Measurements from ENCODE around the gene FAIM2. TPM values are rescaled to one million over a fixed set of nuclear protein-coding genes. Genes with fewer than 3 reads are reported as not detected.

The FAIM2 gene
- total and polyA plus RNA-seq, 7 donors = 1.2 to 12.8 (median 6.1) TPM; not detected in 1

DNA sequence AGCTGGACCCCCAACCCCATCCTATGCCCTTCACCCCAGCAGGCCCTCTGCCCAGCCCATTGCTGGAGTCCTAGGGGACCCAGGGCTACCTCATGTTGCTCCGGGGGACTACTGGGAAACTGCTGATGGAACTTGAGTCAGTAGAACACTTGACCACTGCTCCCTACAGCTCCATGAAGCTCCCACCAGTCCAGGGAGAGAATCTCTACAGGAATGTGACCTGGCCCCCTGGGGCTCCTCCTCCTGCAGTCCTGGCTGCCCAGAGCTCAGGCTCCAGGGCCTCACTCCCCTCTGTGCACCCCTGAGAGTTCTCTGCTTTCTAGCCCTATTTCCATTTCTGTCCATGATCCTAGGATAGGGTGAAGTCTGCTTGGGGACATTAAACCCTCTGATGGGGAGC, 36.0 kb upstream of the FAIM2 start:
- TF ChIP-seq POLR2A (IDR thresholded peaks at IDR 0.05) = no peak
- TF ChIP-seq, protein P1, sequence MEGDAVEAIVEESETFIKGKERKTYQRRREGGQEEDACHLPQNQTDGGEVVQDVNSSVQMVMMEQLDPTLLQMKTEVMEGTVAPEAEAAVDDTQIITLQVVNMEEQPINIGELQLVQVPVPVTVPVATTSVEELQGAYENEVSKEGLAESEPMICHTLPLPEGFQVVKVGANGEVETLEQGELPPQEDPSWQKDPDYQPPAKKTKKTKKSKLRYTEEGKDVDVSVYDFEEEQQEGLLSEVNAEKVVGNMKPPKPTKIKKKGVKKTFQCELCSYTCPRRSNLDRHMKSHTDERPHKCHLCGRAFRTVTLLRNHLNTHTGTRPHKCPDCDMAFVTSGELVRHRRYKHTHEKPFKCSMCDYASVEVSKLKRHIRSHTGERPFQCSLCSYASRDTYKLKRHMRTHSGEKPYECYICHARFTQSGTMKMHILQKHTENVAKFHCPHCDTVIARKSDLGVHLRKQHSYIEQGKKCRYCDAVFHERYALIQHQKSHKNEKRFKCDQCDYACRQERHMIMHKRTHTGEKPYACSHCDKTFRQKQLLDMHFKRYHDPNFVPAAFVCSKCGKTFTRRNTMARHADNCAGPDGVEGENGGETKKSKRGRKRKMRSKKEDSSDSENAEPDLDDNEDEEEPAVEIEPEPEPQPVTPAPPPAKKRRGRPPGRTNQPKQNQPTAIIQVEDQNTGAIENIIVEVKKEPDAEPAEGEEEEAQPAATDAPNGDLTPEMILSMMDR (IDR thresholded peaks at IDR 0.05) = no peak
- no peak for TF ChIP-seq EP300 (IDR thresholded peaks at IDR 0.05)
- TF ChIP-seq POLR2AphosphoS5 (IDR thresholded peaks at IDR 0.05) = no peak
- WGBS, 2 donors = 98 to 100% methylated on average over 1 of the region's 1 CpG
- Histone ChIP-seq H3K4me1 (no peaks in the 10 kb centered on the region), H3K4me3 (no peak overlapping the region), H3K36me3 (no peaks in the 10 kb centered on the region), H3K27ac (no peak overlapping the region), H3K27me3 (no peaks in the 10 kb centered on the region), H3K9me3 (no peaks in the 10 kb centered on the region)
- no peak for DNase-seq
- intact Hi-C loops (cut with DNase I) = no loop called here

DNA sequence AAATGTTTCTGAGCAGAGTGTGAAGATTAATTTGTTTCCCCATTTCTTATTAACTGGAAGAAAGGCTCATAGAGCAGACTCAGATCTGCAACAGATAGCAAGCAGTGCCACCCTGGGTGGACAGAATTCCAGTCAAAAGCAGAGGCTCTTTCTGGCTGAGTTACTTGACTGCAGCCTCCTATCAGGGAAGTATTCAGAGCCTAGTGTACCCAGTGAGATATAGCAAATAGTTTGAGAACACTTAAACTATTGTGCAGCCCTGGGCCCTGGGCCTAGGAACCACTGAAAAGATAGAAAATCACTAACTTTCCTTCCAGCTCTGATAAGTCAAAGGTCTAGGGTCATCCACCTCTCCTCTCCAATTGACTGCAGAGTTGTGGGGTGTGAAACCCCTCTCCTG, 35.6 kb upstream of the FAIM2 start:
- H3K27me3 ChIP-seq = no peaks in the 10 kb centered on the region
- no peaks in the 10 kb centered on the region for H3K9me3 ChIP-seq
- TF ChIP-seq POLR2A (IDR thresholded peaks at IDR 0.05) = no peak
- no peak for TF ChIP-seq EP300 (IDR thresholded peaks at IDR 0.05)
- TF ChIP-seq POLR2AphosphoS5 (IDR thresholded peaks at IDR 0.05) = no peak
- TF ChIP-seq, protein P1 (IDR thresholded peaks at IDR 0.05) = no peak
- intact Hi-C loops (cut with DNase I) = no loop called here
- H3K4me1 ChIP-seq = no peaks in the 10 kb centered on the region
- DNase-seq = no peak
- H3K36me3 ChIP-seq = no peaks in the 10 kb centered on the region
- no peak overlapping the region for H3K4me3 ChIP-seq
- no peak overlapping the region for H3K27ac ChIP-seq

DNA sequence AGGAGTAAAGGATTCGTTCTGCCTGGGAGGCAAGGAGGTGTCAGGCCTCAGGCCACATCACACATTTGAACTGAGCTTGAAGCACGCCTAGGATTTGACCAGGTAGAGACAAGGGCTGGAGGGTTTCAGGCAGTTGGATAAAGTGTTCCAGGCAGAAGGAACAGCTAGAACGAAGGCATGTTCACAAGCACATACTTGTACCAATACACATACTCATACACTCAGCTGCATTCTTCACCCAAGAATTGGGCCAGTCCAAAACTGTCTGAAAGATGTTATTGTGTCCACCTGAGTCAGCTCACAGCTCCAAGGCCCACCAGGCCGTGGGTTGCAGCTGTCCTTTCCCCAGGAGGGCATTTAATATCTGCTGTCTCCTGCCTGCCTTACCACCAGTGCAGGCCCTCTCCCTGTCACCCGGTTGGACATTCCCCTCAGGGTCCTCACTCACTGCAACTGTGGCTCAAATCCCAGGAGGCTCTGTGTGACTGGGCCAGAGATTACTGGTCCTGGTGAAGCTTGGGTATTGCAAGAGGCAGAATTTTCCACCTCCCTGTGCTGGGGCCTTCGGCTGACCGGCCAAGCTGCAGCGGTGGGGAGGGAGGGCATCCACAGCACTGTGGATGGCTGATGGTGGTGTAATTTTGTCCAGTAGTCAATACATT, 34.1 kb upstream of the FAIM2 start:
- intact Hi-C loops (cut with DNase I) = no loop called here
- no peak overlapping the region for H3K27ac ChIP-seq
- no peaks in the 10 kb centered on the region for H3K4me1 ChIP-seq
- no peak for DNase-seq
- no peaks in the 10 kb centered on the region for H3K36me3 ChIP-seq
- H3K9me3 ChIP-seq = no peaks in the 10 kb centered on the region
- no peak overlapping the region for H3K4me3 ChIP-seq
- H3K27me3 ChIP-seq = no peaks in the 10 kb centered on the region
- WGBS, 2 donors = 83% methylated on average over 8 of the region's 8 CpGs
- TF ChIP-seq POLR2A (IDR thresholded peaks at IDR 0.05) (no peak), EP300 (IDR thresholded peaks at IDR 0.05) (no peak), POLR2AphosphoS5 (IDR thresholded peaks at IDR 0.05) (no peak)
- TF ChIP-seq, protein P1 (IDR thresholded peaks at IDR 0.05) = no peak

DNA sequence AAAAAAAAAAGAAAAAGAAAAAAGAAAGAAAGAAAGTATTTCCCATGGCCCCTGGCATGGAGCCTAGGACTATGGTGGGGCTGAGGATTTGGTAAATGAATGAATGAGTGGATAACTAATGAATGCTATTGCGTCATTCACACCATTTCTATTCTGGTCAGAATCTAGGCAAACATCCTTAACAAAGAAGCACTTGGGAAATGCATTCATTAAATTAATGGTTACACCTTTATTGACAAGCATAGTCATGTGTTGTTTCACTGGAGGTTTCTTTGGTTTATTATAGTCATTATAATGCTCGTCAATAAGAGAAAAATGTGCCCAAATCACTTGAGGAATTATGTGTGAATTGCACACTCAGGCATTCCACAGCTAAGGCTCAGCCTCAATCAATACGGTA, 33.2 kb upstream of the FAIM2 start:
- H3K27ac ChIP-seq = no peak overlapping the region
- no peaks in the 10 kb centered on the region for H3K36me3 ChIP-seq
- WGBS, 2 donors = 82 to 94% methylated on average over 3 of the region's 3 CpGs
- intact Hi-C loops (cut with DNase I) = no loop called here
- no peaks in the 10 kb centered on the region for H3K9me3 ChIP-seq
- no peaks in the 10 kb centered on the region for H3K4me1 ChIP-seq
- no peak overlapping the region for H3K4me3 ChIP-seq
- TF ChIP-seq, protein P1 (IDR thresholded peaks at IDR 0.05) = no peak
- TF ChIP-seq POLR2AphosphoS5 (IDR thresholded peaks at IDR 0.05) (no peak), EP300 (IDR thresholded peaks at IDR 0.05) (no peak), POLR2A (IDR thresholded peaks at IDR 0.05) (no peak)
- no peak for DNase-seq
- no peaks in the 10 kb centered on the region for H3K27me3 ChIP-seq

DNA sequence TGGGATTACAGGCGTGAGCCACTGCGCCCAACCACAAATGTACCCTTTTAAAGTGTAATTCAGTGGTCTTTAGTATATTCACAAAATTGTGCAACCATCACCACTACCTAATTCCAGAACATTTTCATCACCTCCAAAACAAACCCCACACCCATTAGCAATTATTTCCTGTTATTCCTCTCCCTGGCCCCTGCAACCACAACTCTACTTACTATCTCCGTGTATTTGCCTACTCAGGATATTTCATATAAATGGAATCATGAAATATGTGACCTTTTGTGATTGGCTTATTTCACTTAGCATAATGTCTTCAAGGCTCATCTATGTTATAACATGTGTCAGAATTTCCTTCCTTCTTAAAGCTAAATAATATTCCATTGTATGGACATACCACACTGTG, 30.8 kb upstream of the FAIM2 start:
- Histone ChIP-seq H3K4me1 (no peaks in the 10 kb centered on the region), H3K27ac (no peak overlapping the region)

More for the DNA sequence above, 30.8 kb upstream of the FAIM2 start:
- no peak for DNase-seq
- 91 to 92% methylated on average over 3 of the region's 3 CpGs for WGBS, 2 donors
- H3K4me3 ChIP-seq = no peak overlapping the region
- no peaks in the 10 kb centered on the region for H3K9me3 ChIP-seq
- no peaks in the 10 kb centered on the region for H3K27me3 ChIP-seq
- H3K36me3 ChIP-seq = no peaks in the 10 kb centered on the region
- intact Hi-C loops (cut with DNase I) = no loop called here
- TF ChIP-seq POLR2A (IDR thresholded peaks at IDR 0.05) (no peak), POLR2AphosphoS5 (IDR thresholded peaks at IDR 0.05) (no peak), EP300 (IDR thresholded peaks at IDR 0.05) (no peak)
- TF ChIP-seq, protein P1 (IDR thresholded peaks at IDR 0.05) = no peak
